ENCODE data around the gene STOM. TPM values are rescaled to one million over a fixed set of nuclear protein-coding genes. Genes with fewer than 3 reads are reported as not detected.

STOM gene
- total and polyA plus RNA-seq, 2 donors (not counting 1 experiment from before 2014, with no cell fraction given), result 2.7 to 6.1 TPM

- Histone ChIP-seq H3K9ac (ENCODE audit: low read length) (no peak overlapping the region), H3K4me2 (replicated peaks; ENCODE audit: low read depth, low read length, poor library complexity, severe bottlenecking) (no peak overlapping the region), H2AFZ (ENCODE audit: insufficient read depth, low read depth, low read length, poor library complexity, severe bottlenecking) (no peak overlapping the region), H4K20me1 (ENCODE audit: control insufficient read depth, insufficient read depth, low read length, poor library complexity, severe bottlenecking) (no peaks in the 10 kb centered on the region), H3K4me1 (ENCODE audit: control insufficient read depth in 2 of 2, insufficient read depth in 2 of 2, low read length in 2 of 2) (peaks cover 20 to 36% of the 10 kb centered on the region in 2 donors), H3K27me3 (replicated peaks in 1 of 4; ENCODE audit: control extremely low read depth in 1 of 4, control insufficient read depth in 3 of 4, insufficient read depth in 4 of 4, low read length in 3 of 4) (peaks cover 0 to 2% (median 1%) of the 10 kb centered on the region in 4 experiments), H3K27ac (ENCODE audit: low read length in 2 of 2) (no peak overlapping the region), H3K9me3 (ENCODE audit: control extremely low read depth in 1 of 3, control insufficient read depth in 2 of 3, insufficient read depth in 1 of 3, low read length in 2 of 3) (peaks cover 0 to 4% (median 0%) of the 10 kb centered on the region in 3 donors), H3K36me3 (replicated peaks in 1 of 2; ENCODE audit: control extremely low read depth in 1 of 2, control insufficient read depth in 1 of 2, extremely low read depth in 1 of 2, insufficient read depth in 2 of 2, low read length in 1 of 2) (peaks cover 0 to 5% of the 10 kb centered on the region in 2 experiments), H3K4me3 (ENCODE audit: control extremely low read depth in 1 of 5, extremely low read depth in 1 of 5, insufficient read depth in 1 of 5, low read depth in 2 of 5, low read length in 4 of 5) (no peak overlapping the region), H3K79me2 (ENCODE audit: control insufficient read depth, insufficient read depth, low read length) (peaks cover 6% of the 10 kb centered on the region)
- H3K4me3 Mint-ChIP-seq, result no peak overlapping the region
- DNase-seq, result no peak
- peaks cover 25% of the 10 kb centered on the region for H3K4me1 Mint-ChIP-seq
- POLR2A ChIA-PET, result no interaction called here
- H3K9me3 Mint-ChIP-seq (ENCODE audit: insufficient read depth), result no peaks in the 10 kb centered on the region
- WGBS (ENCODE audit: insufficient coverage), result 85% methylated on average over 5 of the region's 5 CpGs
- H3K27me3 Mint-ChIP-seq, result peaks cover 4% of the 10 kb centered on the region
- intact Hi-C loops (cut with micrococcal nuclease), result loop anchor here (5.0 kb wide), 1 partner anchor 83 kb away; no protein-coding TSS in a partner anchor
- CTCF ChIA-PET, result interaction anchor here (1.7 to 2.1 kb wide), 2 partner anchors 18 to 24 kb away, joined by 6 to 7 read pairs; no protein-coding TSS in a partner anchor
- H3K27ac Mint-ChIP-seq, result no peak overlapping the region
- TF ChIP-seq EZH2 (IDR thresholded peaks at IDR 0.05; ENCODE audit: borderline replicate concordance, insufficient read depth, low read depth, low read length, poor library complexity, severe bottlenecking) (no peak), CTCF (IDR thresholded peaks at IDR 0.05) (no peak)
- no peak for ATAC-seq (ENCODE audit: low read depth)
Observed at GRCh38 chr9:121295662-121296191, 74.3 kb downstream of the STOM start.

- no peak overlapping the region for H3K4me3 Mint-ChIP-seq
- Histone ChIP-seq H3K9me3 (ENCODE audit: control extremely low read depth in 1 of 3, control insufficient read depth in 2 of 3, insufficient read depth in 1 of 3, low read length in 2 of 3) (no peaks in the 10 kb centered on the region), H3K4me3 (ENCODE audit: control extremely low read depth in 1 of 5, extremely low read depth in 1 of 5, insufficient read depth in 1 of 5, low read depth in 2 of 5, low read length in 4 of 5) (no peak overlapping the region), H3K27me3 (replicated peaks in 1 of 4; ENCODE audit: control extremely low read depth in 1 of 4, control insufficient read depth in 3 of 4, insufficient read depth in 4 of 4, low read length in 3 of 4) (no peaks in the 10 kb centered on the region), H3K4me2 (replicated peaks; ENCODE audit: low read depth, low read length, poor library complexity, severe bottlenecking) (no peak overlapping the region), H3K27ac (ENCODE audit: low read length in 2 of 2) (no peak overlapping the region), H3K9ac (ENCODE audit: low read length) (no peak overlapping the region), H3K79me2 (ENCODE audit: control insufficient read depth, insufficient read depth, low read length) (peaks cover under 1% of the 10 kb centered on the region), H2AFZ (ENCODE audit: insufficient read depth, low read depth, low read length, poor library complexity, severe bottlenecking) (no peak overlapping the region), H4K20me1 (ENCODE audit: control insufficient read depth, insufficient read depth, low read length, poor library complexity, severe bottlenecking) (no peaks in the 10 kb centered on the region), H3K4me1 (ENCODE audit: control insufficient read depth in 2 of 2, insufficient read depth in 2 of 2, low read length in 2 of 2) (peaks cover 14 to 29% of the 10 kb centered on the region in 2 donors), H3K36me3 (replicated peaks in 1 of 2; ENCODE audit: control extremely low read depth in 1 of 2, control insufficient read depth in 1 of 2, extremely low read depth in 1 of 2, insufficient read depth in 2 of 2, low read length in 1 of 2) (peaks cover 0 to 5% of the 10 kb centered on the region in 2 experiments)
- WGBS (ENCODE audit: insufficient coverage), result 98% methylated on average over 12 of the region's 13 CpGs
- H3K9me3 Mint-ChIP-seq (ENCODE audit: insufficient read depth), result no peaks in the 10 kb centered on the region
- peaks cover 19% of the 10 kb centered on the region for H3K4me1 Mint-ChIP-seq
- POLR2A ChIA-PET, result no interaction called here
- H3K27me3 Mint-ChIP-seq, result no peaks in the 10 kb centered on the region
- no peak for ATAC-seq (ENCODE audit: low read depth)
- no peak for DNase-seq
- peak overlapping the region; percentile 34 for H3K27ac Mint-ChIP-seq
- CTCF ChIA-PET, result interaction anchor here (1.7 kb wide), 1 partner anchor 18 kb away, joined by 6 read pairs; no protein-coding TSS in a partner anchor
- intact Hi-C loops (cut with micrococcal nuclease), result loop anchor here (5.0 kb wide), 1 partner anchor 83 kb away; no protein-coding TSS in a partner anchor
- TF ChIP-seq EZH2 (IDR thresholded peaks at IDR 0.05; ENCODE audit: borderline replicate concordance, insufficient read depth, low read depth, low read length, poor library complexity, severe bottlenecking), result no peak
- no peak for TF ChIP-seq CTCF (IDR thresholded peaks at IDR 0.05)
Observed at GRCh38 chr9:121294866-121295661, 75.0 kb downstream of the STOM start.

Data from B cell (primary cell).